ENCODE results near the gene EDC3. TPM values are rescaled to one million over a fixed set of nuclear protein-coding genes. Genes with fewer than 3 reads are reported as not detected.
"Not testable (repeated sequence)": the region's sequence is repeated elsewhere in the genome, so short reads cannot be mapped to it uniquely, and the experiment has no call there.

The EDC3 gene
- total and polyA plus RNA-seq, 7 experiments from 2014 or later, result 25.3 to 45.3 (median 34.2) TPM

- ATAC-seq (no peak), DNase-seq (no peak)
- peaks cover 0 to 5% (median 0%) of the 10 kb centered on the region in 5 donors for H3K36me3 Mint-ChIP-seq
- H3K9me3 Mint-ChIP-seq, result peaks cover 0 to 2% (median 0%) of the 10 kb centered on the region in 11 donors
- Histone ChIP-seq H3K4me3 (ENCODE audit: low read length) (no peak overlapping the region), H3K4me1 (ENCODE audit: control insufficient read depth in 2 of 2, insufficient read depth in 2 of 2, low read length in 2 of 2) (peaks cover 3 to 6% of the 10 kb centered on the region in 2 donors), H3K27ac (ENCODE audit: low read depth, low read length) (no peak overlapping the region), H3K27me3 (ENCODE audit: control insufficient read depth in 2 of 2, insufficient read depth in 2 of 2, low read length in 2 of 2) (no peaks in the 10 kb centered on the region), H3K36me3 (ENCODE audit: control insufficient read depth in 2 of 3, insufficient read depth in 3 of 3, low read length in 3 of 3) (no peaks in the 10 kb centered on the region), H3K9me3 (ENCODE audit: control insufficient read depth in 2 of 3, low read length in 3 of 3) (no peaks in the 10 kb centered on the region)
- H3K4me1 Mint-ChIP-seq, result peaks cover 4 to 7% (median 6%) of the 10 kb centered on the region in 7 donors
- POLR2A ChIA-PET, result no interaction called here
- H3K27me3 Mint-ChIP-seq, result peaks cover 8 to 32% (median 21%) of the 10 kb centered on the region in 5 donors
- H3K27ac Mint-ChIP-seq, result no peak overlapping the region
- CTCF ChIA-PET, result no interaction called here
- intact Hi-C loops (cut with micrococcal nuclease), result no loop called here
- no peak overlapping the region for H3K4me3 Mint-ChIP-seq
These were observed 34.9 kb upstream of the EDC3 start for GRCh38 chr15:74730619-74731316.

GRCh38 chr15:74729372-74729771, 33.5 kb upstream of the EDC3 start:
- H3K9me3 ChIP-seq (ENCODE audit: control insufficient read depth in 2 of 3, low read length in 3 of 3); H3K27ac Mint-ChIP-seq; H3K9me3 Mint-ChIP-seq; H3K4me3 Mint-ChIP-seq; H3K4me1 ChIP-seq (ENCODE audit: control insufficient read depth in 2 of 2, insufficient read depth in 2 of 2, low read length in 2 of 2); H3K27ac ChIP-seq (ENCODE audit: low read depth, low read length); DNase-seq; H3K4me3 ChIP-seq (ENCODE audit: low read length); CTCF ChIA-PET; intact Hi-C loops (cut with micrococcal nuclease); H3K27me3 ChIP-seq (ENCODE audit: control insufficient read depth in 2 of 2, insufficient read depth in 2 of 2, low read length in 2 of 2); POLR2A ChIA-PET; ATAC-seq; H3K36me3 ChIP-seq (ENCODE audit: control insufficient read depth in 2 of 3, insufficient read depth in 3 of 3, low read length in 3 of 3); H3K36me3 Mint-ChIP-seq: not testable (repeated sequence)
- Mint-ChIP-seq H3K4me1 (peaks cover 4 to 11% (median 7%) of the 10 kb centered on the region in 7 donors), H3K27me3 (peaks cover 0 to 36% (median 16%) of the 10 kb centered on the region in 5 donors)

- intact Hi-C loops (cut with micrococcal nuclease); H3K9me3 Mint-ChIP-seq; H3K4me3 Mint-ChIP-seq; H3K4me3 ChIP-seq (ENCODE audit: low read length); H3K27me3 ChIP-seq (ENCODE audit: control insufficient read depth in 2 of 2, insufficient read depth in 2 of 2, low read length in 2 of 2); H3K27ac ChIP-seq (ENCODE audit: low read depth, low read length); H3K9me3 ChIP-seq (ENCODE audit: control insufficient read depth in 2 of 3, low read length in 3 of 3); DNase-seq; POLR2A ChIA-PET; H3K27ac Mint-ChIP-seq; ATAC-seq; H3K36me3 ChIP-seq (ENCODE audit: control insufficient read depth in 2 of 3, insufficient read depth in 3 of 3, low read length in 3 of 3); H3K4me1 ChIP-seq (ENCODE audit: control insufficient read depth in 2 of 2, insufficient read depth in 2 of 2, low read length in 2 of 2); CTCF ChIA-PET; H3K36me3 Mint-ChIP-seq: not testable (repeated sequence)
- H3K27me3 Mint-ChIP-seq, result peaks cover 0 to 40% (median 9%) of the 10 kb centered on the region in 5 donors
- peaks cover 4 to 12% (median 7%) of the 10 kb centered on the region in 7 donors for H3K4me1 Mint-ChIP-seq
These were observed 32.9 kb upstream of the EDC3 start for GRCh38 chr15:74728699-74729098.

GRCh38 chr15:74727727-74728126, 31.9 kb upstream of the EDC3 start:
- Mint-ChIP-seq H3K4me3 (peak overlapping the region in 6 of 10 donors; percentile 13 to 84 (median 56)), H3K9me3 (peaks cover 0 to 2% (median 0%) of the 10 kb centered on the region in 11 donors), H3K36me3 (peaks cover 0 to 5% (median 0%) of the 10 kb centered on the region in 5 donors), H3K27ac (no peak overlapping the region), H3K27me3 (peaks cover 0 to 44% (median 7%) of the 10 kb centered on the region in 5 donors), H3K4me1 (peaks cover 4 to 12% (median 7%) of the 10 kb centered on the region in 7 donors)
- Histone ChIP-seq H3K36me3 (ENCODE audit: control insufficient read depth in 2 of 3, insufficient read depth in 3 of 3, low read length in 3 of 3) (no peaks in the 10 kb centered on the region), H3K27ac (ENCODE audit: low read depth, low read length) (no peak overlapping the region), H3K27me3 (ENCODE audit: control insufficient read depth in 2 of 2, insufficient read depth in 2 of 2, low read length in 2 of 2) (no peaks in the 10 kb centered on the region), H3K4me3 (ENCODE audit: low read length) (no peak overlapping the region), H3K9me3 (ENCODE audit: control insufficient read depth in 2 of 3, low read length in 3 of 3) (no peaks in the 10 kb centered on the region), H3K4me1 (ENCODE audit: control insufficient read depth in 2 of 2, insufficient read depth in 2 of 2, low read length in 2 of 2) (peaks cover 3 to 6% of the 10 kb centered on the region in 2 donors)
- intact Hi-C loops (cut with micrococcal nuclease), result no loop called here
- ChIA-PET CTCF (no interaction called here), POLR2A (no interaction called here)
- DNase-seq (no peak), ATAC-seq (no peak)

DNA sequence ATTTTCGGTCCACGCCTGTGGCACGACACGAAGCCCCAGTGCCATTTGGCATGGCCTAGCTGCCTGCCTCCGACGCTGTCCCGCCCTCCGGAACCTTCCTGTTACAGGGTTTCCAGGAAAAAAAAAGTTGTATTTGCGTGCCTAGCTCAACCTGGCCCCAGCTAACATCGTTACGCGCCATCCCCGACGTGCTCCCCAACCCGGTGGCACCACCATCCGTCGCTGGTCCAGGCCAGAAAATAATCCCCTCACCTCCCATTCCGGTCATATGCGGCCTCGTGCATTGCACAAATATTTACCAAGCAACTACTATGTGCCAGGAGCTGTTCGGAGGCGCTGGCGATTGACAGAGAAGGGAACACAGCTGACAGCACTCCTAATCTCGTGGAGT, 30.9 kb upstream of the EDC3 start:
- H3K36me3 Mint-ChIP-seq, result peaks cover 0 to 5% (median 0%) of the 10 kb centered on the region in 5 donors
- peaks cover 0 to 2% (median 0%) of the 10 kb centered on the region in 11 donors for H3K9me3 Mint-ChIP-seq
- DNase-seq (peak in 1 of 9 donors; percentile 5), ATAC-seq (no peak)
- peaks cover 0 to 43% (median 7%) of the 10 kb centered on the region in 5 donors for H3K27me3 Mint-ChIP-seq
- Histone ChIP-seq H3K36me3 (ENCODE audit: control insufficient read depth in 2 of 3, insufficient read depth in 3 of 3, low read length in 3 of 3) (no peaks in the 10 kb centered on the region), H3K4me3 (ENCODE audit: low read length) (peak overlapping the region; percentile 64), H3K4me1 (ENCODE audit: control insufficient read depth in 2 of 2, insufficient read depth in 2 of 2, low read length in 2 of 2) (peaks cover 3 to 6% of the 10 kb centered on the region in 2 donors), H3K27me3 (ENCODE audit: control insufficient read depth in 2 of 2, insufficient read depth in 2 of 2, low read length in 2 of 2) (no peaks in the 10 kb centered on the region), H3K27ac (ENCODE audit: low read depth, low read length) (no peak overlapping the region), H3K9me3 (ENCODE audit: control insufficient read depth in 2 of 3, low read length in 3 of 3) (no peaks in the 10 kb centered on the region)
- CTCF ChIA-PET, result interaction anchor here (0.7 kb wide), 1 partner anchor 22 kb away, joined by 3 read pairs; no protein-coding TSS in a partner anchor
- intact Hi-C loops (cut with micrococcal nuclease), result loop anchor here in 1 of 2 donors (1.0 kb wide), 2 partner anchors 14 to 30 kb away; partner anchors contain the start of gene EDC3
- POLR2A ChIA-PET, result interaction anchor here (1.5 kb wide), 1 partner anchor 11 kb away, joined by 3 read pairs; no protein-coding TSS in a partner anchor
- peak overlapping the region in 2 of 9 donors; percentile 6 to 8 for H3K27ac Mint-ChIP-seq
- peaks cover 4 to 12% (median 7%) of the 10 kb centered on the region in 7 donors for H3K4me1 Mint-ChIP-seq
- H3K4me3 Mint-ChIP-seq, result peak overlapping the region; percentile 66 to 86 (median 74)

GRCh38 chr15:74725845-74726773, 30.3 kb upstream of the EDC3 start:
- DNase-seq, result peak; percentile 22 to 65 (median 41)
- H3K4me3 Mint-ChIP-seq, result peak overlapping the region; percentile 71 to 86 (median 78)
- peaks cover 0 to 2% (median 0%) of the 10 kb centered on the region in 11 donors for H3K9me3 Mint-ChIP-seq
- intact Hi-C loops (cut with micrococcal nuclease), result loop anchor here in 1 of 2 donors (1.0 kb wide), 2 partner anchors 14 to 30 kb away; partner anchors contain the start of gene EDC3
- peaks cover 0 to 38% (median 7%) of the 10 kb centered on the region in 5 donors for H3K27me3 Mint-ChIP-seq
- Histone ChIP-seq H3K27ac (ENCODE audit: low read depth, low read length) (peak overlapping the region; percentile 42), H3K9me3 (ENCODE audit: control insufficient read depth in 2 of 3, low read length in 3 of 3) (no peaks in the 10 kb centered on the region), H3K27me3 (ENCODE audit: control insufficient read depth in 2 of 2, insufficient read depth in 2 of 2, low read length in 2 of 2) (no peaks in the 10 kb centered on the region), H3K36me3 (ENCODE audit: control insufficient read depth in 2 of 3, insufficient read depth in 3 of 3, low read length in 3 of 3) (no peaks in the 10 kb centered on the region), H3K4me1 (ENCODE audit: control insufficient read depth in 2 of 2, insufficient read depth in 2 of 2, low read length in 2 of 2) (peaks cover 3 to 6% of the 10 kb centered on the region in 2 donors), H3K4me3 (ENCODE audit: low read length) (peak overlapping the region; percentile 64)
- H3K36me3 Mint-ChIP-seq, result peaks cover 0 to 5% (median 0%) of the 10 kb centered on the region in 5 donors
- peak overlapping the region in 1 of 9 donors; percentile 8 for H3K27ac Mint-ChIP-seq
- ChIA-PET CTCF (interaction anchor here (0.6 to 0.7 kb wide), 2 partner anchors 21 to 43 kb away, joined by 3 to 4 read pairs; no protein-coding TSS in a partner anchor), POLR2A (interaction anchor here (1.5 kb wide), 1 partner anchor 11 kb away, joined by 3 read pairs; no protein-coding TSS in a partner anchor)
- peaks cover 4 to 12% (median 7%) of the 10 kb centered on the region in 7 donors for H3K4me1 Mint-ChIP-seq
- ATAC-seq, result peak; percentile 80

Measured in naive thymus-derived CD4-positive, alpha-beta T cell (primary cell).